GM19463 (cell line): ENCODE measurements around the gene HDAC11.
"Not testable (repeated sequence)": the region's sequence is repeated elsewhere in the genome, so short reads cannot be mapped to it uniquely, and the experiment has no call there.

Experiments
- ATAC-seq: cut with Tn5 transposase; IDR thresholded peaks from one replicate; pipeline ENCODE4 v1.9.1; 2021; ENCODE audit warnings: mild to moderate bottlenecking, moderate library complexity; ENCODE audit not compliant: unreplicated experiment

The HDAC11 gene

GRCh38 chr3:13479582-13480339 is at the start of gene HDAC11:
Gene HDAC11 (plus strand): TSS chr3:13480306. CDS start chr3:13480348, 42 bp downstream.
- ATAC-seq, result peak; percentile 98

GRCh38 chr3:13430411-13430875 is 49.7 kb upstream of the HDAC11 start:
- ATAC-seq, result not testable (repeated sequence)

- ATAC-seq, result no peak
Observed at GRCh38 chr3:13432093-13432492, 48.0 kb upstream of the HDAC11 start.

- ATAC-seq, result no peak
Observed at GRCh38 chr3:13433912-13434311, 46.2 kb upstream of the HDAC11 start.

- ATAC-seq, result not testable (repeated sequence)
Observed at GRCh38 chr3:13436213-13436612, 43.9 kb upstream of the HDAC11 start.

GRCh38 chr3:13440204-13440817 is 39.8 kb upstream of the HDAC11 start:
- no peak for ATAC-seq

- not testable (repeated sequence) for ATAC-seq
Observed at GRCh38 chr3:13442882-13443281, 37.2 kb upstream of the HDAC11 start.

GRCh38 chr3:13451301-13451673 is 28.8 kb upstream of the HDAC11 start:
- ATAC-seq, result no peak

GRCh38 chr3:13452490-13453335 is 27.4 kb upstream of the HDAC11 start:
- ATAC-seq, result no peak

- ATAC-seq, result no peak
Observed at GRCh38 chr3:13455644-13456043, 24.5 kb upstream of the HDAC11 start.

- no peak for ATAC-seq
Observed at GRCh38 chr3:13457593-13457992, 22.5 kb upstream of the HDAC11 start.

- no peak for ATAC-seq
Observed at GRCh38 chr3:13459605-13460340, 20.3 kb upstream of the HDAC11 start.

GRCh38 chr3:13460341-13460736 is 19.8 kb upstream of the HDAC11 start:
- ATAC-seq, result no peak

- peak; percentile 65 for ATAC-seq
Observed at GRCh38 chr3:13461169-13462124, 18.7 kb upstream of the HDAC11 start.

- no peak for ATAC-seq
Observed at GRCh38 chr3:13462125-13462629, 17.9 kb upstream of the HDAC11 start.

- no peak for ATAC-seq
Observed at GRCh38 chr3:13462822-13463221, 17.3 kb upstream of the HDAC11 start.

GRCh38 chr3:13463618-13464400 is 16.3 kb upstream of the HDAC11 start:
- no peak for ATAC-seq

GRCh38 chr3:13465236-13465873 is 14.8 kb upstream of the HDAC11 start:
- ATAC-seq, result no peak
